Stromal cell of bone marrow (primary cell): ENCODE data around the gene ADGRG7.

ENCODE experiments used
- DNase-seq: peaks from one replicate; pipeline ENCODE4 v3.0.0-alpha.2; 2012; ENCODE audit warnings: low read depth

ADGRG7 gene

DNA sequence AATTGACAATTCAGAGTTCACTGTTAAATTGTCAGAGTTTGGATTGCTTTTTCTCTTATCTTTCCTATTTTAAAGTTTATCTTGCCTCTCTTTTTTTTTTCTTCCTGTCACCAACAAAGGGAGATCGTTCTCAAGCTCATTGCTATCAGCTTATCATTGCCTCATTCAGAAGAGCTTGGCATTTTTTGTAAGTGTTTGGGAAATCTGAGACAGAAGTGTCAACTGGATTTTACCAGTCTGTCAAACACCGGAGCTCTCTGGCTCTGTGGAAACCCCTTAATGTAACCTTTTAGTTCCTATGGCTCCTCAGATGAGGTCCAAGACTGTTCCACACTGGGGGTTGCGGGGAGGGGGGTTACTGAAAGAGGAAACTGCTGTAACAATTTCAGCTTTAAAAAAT, 89.3 kb downstream of the ADGRG7 start:
- no peak for DNase-seq

DNA sequence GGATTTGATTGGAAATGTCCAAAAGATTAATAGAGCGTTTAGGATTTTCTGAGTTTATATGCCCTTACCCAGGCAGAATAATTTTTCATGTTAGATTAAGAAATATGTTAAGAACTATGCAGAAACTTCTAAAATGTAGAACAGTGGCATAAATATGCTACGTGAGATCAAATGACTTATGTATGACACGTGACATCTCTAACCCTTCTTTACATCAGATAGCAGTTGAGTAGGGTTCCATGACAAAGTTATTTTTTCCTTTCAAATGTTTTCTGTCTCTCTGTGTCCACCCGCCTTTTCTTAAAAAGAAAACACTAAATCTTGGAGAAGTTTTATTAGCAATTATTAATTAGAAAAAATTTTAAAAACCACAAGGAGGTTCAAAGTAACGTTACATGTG, 91.3 kb downstream of the ADGRG7 start:
- DNase-seq: no peak

GRCh38 chr3:100702082-100702979, 92.9 kb downstream of the ADGRG7 start:
- no peak for DNase-seq

DNA sequence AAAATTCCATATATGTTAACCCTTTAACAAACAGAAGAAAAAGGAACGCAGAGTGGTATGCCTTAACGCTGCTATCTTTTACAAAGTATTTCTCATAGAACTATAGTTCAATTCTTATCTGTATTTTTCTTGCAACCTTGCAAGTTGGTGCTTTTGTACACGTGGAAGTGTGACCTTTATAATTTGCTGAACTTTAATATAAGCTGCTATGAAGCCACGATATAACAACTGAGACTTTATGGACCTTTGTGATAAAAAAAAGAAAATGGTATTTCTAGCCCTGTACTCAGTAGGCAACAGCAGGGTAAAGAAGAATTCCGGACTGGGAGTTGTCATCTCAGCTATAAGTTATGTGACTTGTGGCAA, 93.6 kb downstream of the ADGRG7 start:
- no peak for DNase-seq

DNA sequence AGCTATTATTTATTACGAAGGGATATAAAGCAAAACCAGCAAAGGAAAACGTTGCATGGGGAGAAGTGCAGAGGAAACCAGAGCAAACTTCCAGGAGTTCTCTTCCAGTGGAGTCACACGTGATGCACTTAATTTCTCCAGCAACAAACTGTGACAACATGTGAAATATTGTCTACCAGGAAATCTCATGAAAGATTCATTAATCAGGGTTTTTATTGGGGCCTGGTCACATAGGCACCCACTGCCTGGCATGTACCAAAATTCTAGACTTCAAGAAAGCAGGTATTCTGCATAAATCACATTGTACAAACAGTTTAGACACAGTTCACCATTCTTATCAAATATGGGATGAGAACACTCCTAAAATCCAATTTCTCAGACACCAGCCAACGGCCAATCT, 94.5 kb downstream of the ADGRG7 start:
- no peak for DNase-seq

- DNase-seq: no peak
Observed at GRCh38 chr3:100706365-100706764, 97.0 kb downstream of the ADGRG7 start.

DNA sequence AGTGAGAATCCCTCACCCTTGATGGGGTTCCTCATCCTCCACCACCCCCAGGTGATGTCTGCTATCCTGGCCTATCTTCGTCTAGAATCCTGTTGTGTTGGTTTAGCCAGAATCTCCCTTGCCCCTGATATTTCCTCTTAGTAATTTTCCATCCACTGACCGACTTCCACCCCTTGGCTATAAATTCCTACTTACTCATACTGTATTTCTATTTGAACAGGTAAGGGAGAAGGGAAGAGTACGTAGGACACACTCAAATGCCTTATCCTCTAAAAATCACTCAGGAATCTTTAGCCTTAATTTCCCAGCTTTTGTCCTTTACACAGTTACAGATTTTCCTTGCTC, 99.2 kb downstream of the ADGRG7 start:
- no peak for DNase-seq

DNA sequence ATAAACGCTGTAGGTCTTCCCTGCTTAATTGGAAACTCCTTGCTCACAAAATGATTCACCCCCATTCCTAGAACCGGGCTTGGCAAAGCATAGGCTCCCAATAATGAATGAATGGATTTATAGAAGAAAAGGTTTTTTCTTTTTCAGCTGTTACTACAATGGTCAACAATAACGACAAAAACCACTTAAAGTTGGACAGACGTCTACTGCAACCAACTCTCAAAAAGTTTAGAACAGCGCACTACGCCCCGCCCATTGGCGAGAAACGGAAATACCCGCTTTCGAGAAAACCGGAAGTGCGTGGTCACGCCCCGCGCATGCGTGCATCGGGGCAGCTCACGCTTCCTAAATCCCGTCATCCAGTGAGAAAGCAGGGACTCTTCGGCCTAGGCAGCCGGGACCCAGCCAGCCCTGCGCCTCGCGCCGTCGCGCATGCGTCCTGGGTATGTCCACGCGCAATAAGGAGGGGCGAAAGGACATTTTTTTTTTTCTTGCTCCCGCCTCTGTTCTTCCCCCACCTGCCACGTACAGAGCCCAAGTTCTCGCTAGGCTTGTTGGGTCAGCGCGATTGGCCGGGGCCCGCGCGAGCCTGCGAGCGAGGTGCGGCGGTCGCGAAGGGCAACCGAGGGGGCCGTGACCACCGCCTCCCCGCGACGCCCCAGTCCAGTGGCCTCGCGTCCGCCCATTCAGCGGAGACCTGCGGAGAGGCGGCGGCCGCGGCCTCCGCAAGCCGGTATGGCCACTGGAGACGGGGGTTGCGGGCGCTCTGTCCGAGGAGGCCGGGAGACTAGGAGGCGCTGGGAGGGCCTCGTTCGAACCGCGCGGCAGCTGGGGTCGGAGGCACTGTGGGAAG, 99.8 kb downstream of the ADGRG7 start, which contains the start of gene TFG:
TSS of gene TFG (plus strand) at position 506 of the 853 bp plus-strand sequence. CDS start 4,192 bp downstream, outside the sequence.
- peak; percentile 98 for DNase-seq

DNA sequence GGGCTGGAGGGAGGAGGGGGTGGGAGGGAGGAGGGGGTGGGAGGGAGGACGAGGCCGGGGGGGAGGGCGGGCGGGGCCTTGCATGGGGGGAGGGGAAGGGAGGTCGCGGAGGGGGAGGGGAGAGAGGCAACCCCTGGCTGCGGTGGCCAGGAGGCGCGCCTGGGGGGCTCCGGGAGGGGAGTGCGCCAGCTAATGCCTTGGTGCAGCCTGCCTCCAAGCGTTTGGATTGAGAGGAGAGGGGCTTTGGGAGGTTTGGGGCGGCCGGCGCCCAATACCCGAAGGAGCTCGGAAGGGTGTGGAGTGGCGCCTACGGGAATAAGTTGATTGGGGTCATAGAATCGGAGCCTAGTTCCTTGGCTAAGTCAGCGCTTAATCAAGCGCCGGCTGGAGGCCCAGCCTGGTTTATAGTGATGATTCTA, 100.5 kb downstream of the ADGRG7 start:
- DNase-seq: peak; percentile 14

DNA sequence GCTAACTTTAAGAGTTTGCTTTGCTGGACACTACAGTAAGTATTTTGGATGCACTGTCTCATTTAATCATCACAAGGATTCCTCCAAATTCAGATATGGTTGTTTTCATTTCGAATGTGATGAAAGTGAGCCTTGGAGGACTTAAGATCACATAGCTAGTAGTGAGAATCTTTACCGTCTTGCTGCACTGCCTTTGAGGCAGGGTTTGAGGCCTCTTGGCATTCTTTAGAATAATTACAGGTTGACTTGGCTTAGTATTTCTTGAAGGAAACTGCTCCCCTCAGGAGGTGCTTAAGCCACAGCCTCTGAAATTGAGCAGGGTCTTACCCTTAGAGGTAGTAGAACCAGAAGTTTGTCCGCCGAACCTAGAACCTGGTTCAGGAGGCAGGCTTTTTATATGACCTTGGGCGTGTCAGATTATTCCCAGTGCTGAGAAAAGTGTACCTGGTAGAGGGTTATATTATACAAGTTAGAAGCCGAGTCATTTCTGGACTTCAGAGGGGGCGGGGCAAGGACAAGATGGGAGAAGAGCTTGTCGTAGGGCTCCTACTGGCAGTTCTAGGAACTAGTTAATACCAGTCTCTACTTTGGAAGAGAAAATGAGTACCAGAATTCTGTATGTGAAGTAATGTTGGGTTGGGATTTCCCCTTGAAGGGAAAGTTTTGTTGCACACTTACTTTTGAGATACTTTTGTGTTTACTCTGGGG, 101.0 kb downstream of the ADGRG7 start:
- peak; percentile 65 for DNase-seq

DNA sequence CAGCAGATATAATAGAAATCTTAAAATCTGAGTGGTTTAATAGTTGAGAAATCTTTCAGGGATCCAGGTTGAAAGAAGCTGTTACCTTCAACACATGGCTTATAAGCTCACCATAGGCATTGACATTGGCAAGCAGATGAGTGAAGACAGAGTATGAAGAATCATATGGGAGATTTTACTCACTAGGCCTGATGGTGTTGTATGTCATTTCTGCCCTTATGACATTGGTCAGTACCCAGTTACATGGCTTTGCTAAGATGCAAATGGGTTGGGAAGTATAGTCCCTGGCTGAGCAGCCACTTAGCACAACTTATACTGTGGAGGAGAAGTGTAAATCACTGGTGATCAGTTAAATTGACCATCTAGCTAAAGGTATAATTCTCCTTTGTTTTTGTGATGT, 105.8 kb downstream of the ADGRG7 start:
- DNase-seq: no peak

- DNase-seq: no peak
Observed at GRCh38 chr3:100717063-100717462, 107.7 kb downstream of the ADGRG7 start.

GRCh38 chr3:100717637-100718487, 108.5 kb downstream of the ADGRG7 start:
- no peak for DNase-seq

DNA sequence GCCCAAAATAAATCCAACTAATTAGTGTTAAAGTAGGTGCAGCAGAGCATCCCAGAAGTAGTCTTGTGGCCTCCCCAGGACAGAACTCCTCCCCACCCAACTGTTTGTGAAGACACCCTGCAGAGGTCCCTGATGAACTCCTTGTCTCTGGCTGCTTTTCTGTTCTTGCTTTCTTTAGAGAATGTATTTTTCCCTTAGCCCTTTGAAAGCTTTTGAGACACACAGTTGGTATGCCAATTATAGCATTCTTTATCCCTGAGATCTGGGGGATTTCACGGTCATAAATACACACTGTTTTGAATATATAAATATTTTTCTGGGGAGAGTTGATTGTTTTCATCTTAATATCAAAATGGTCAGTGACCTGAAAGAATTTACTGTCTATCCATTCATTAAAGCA, 109.7 kb downstream of the ADGRG7 start:
- no peak for DNase-seq

- DNase-seq: no peak
Observed at GRCh38 chr3:100720426-100720825, 111.0 kb downstream of the ADGRG7 start.

- DNase-seq: no peak
Observed at GRCh38 chr3:100725935-100726513, 116.6 kb downstream of the ADGRG7 start.

GRCh38 chr3:100726706-100727105, 117.3 kb downstream of the ADGRG7 start:
- DNase-seq: no peak

- DNase-seq: no peak
Observed at GRCh38 chr3:100730524-100730923, 121.1 kb downstream of the ADGRG7 start.

GRCh38 chr3:100732435-100732834, 123.0 kb downstream of the ADGRG7 start:
- no peak for DNase-seq

- no peak for DNase-seq
Observed at GRCh38 chr3:100737334-100737733, 127.9 kb downstream of the ADGRG7 start.

DNA sequence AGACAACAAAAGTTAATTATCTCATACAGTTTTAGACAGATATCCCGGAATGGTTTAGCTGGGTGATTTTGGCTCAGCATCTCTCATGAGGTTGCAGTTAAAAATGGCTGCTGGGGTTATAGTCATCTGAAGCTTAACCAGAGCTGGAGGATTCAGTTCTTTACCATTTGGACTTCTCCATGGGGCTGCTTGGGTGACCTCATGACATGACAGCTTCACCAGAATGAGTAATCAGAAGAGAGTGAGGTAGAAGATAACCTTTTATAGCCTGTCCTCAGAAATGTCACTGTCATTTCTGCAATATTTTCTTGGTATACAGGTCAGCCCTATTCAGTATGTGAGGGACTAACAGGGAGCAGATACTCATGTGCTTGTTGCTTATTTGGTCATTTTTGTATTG, 130.8 kb downstream of the ADGRG7 start:
- no peak for DNase-seq
